HG02938 (cell line): ENCODE data around the gene EP400.
"Not testable (repeated sequence)": the region's sequence is repeated elsewhere in the genome, so short reads cannot be mapped to it uniquely, and the experiment has no call there.

Experiments
- ATAC-seq: cut with Tn5 transposase; IDR thresholded peaks from one replicate; pipeline ENCODE4 v1.9.1; 2021; ENCODE audit warnings: mild to moderate bottlenecking, moderate library complexity; ENCODE audit not compliant: unreplicated experiment

The EP400 gene

DNA sequence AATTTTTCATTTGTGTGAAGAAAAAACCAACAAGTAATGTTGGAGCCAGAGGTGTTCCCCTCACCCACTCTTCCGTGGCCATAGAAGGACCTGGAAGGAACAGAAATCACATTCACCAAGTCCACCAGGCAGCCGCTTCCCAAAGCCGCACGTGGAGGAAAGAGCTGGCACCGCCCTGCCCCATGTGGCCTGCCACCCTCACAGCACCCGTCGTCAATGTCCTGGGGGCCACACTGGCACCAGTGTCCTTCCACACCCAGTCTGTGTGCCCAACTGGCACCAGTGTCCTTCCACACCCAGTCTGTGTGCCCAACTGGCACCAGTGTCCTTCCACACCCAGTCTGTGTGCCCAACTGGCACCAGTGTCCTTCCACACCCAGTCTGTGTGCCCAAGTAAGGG lies 130.8 kb downstream of the EP400 start:
- ATAC-seq, result not testable (repeated sequence)

GRCh38 chr12:132081423-132081822 lies 131.7 kb downstream of the EP400 start:
- no peak for ATAC-seq

- ATAC-seq, result no peak
These were observed 133.8 kb downstream of the EP400 start for GRCh38 chr12:132083614-132083940.

DNA sequence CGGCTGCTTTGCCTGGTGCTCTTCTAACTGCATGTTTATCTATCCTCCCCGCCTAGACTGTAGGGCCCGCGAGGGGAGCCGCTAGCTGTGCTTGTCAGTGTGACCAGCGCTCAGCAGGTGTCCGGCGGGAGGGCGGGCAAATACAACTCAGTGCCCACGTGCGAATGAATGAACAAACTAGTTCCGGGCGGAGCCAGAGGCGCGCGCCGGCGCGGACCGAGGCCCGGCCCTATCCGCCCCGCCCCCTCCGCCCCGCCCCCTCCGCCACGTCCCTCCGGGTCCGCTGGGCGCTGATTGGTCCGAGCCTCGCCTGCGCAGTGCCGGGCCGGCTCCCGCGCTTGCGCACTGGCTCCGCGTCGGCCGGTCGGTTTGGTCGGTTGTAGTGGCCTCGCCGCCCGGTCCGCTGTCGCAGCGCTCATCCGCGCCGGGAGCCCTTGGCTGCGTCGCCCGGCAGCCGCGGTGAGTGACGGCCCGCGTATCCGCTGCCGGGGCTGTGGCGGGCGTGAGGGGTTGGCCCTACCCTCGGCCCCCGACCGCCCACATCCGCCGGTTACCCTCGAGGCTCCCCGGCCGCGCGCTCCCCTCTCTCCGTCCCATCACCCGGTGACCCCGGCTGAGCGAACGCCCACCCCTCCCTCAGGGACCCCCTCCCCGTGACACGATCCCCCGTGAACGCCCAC lies 134.3 kb downstream of the EP400 start:
- peak; percentile 85 for ATAC-seq

- ATAC-seq, result peak; percentile 31
These were observed 135.0 kb downstream of the EP400 start for GRCh38 chr12:132084621-132085290.

DNA sequence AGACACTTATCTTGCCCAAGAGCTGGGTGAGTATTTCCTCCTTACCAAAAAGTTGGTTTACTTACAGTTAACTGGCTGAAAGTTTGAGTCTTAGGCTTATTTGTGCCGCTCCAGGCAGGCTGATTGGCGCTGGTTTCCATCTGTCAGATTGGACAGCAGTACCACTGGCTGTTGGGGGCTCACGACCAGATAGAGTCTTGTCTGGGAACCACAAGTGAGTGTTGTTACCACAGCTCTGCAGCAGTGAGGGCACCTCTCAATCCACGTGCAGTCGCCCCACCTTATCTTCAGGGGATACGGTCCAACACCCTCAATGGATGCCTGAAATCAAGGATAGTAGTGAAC lies 135.5 kb downstream of the EP400 start:
- no peak for ATAC-seq

GRCh38 chr12:132089407-132089910 lies 139.7 kb downstream of the EP400 start:
- ATAC-seq, result no peak

DNA sequence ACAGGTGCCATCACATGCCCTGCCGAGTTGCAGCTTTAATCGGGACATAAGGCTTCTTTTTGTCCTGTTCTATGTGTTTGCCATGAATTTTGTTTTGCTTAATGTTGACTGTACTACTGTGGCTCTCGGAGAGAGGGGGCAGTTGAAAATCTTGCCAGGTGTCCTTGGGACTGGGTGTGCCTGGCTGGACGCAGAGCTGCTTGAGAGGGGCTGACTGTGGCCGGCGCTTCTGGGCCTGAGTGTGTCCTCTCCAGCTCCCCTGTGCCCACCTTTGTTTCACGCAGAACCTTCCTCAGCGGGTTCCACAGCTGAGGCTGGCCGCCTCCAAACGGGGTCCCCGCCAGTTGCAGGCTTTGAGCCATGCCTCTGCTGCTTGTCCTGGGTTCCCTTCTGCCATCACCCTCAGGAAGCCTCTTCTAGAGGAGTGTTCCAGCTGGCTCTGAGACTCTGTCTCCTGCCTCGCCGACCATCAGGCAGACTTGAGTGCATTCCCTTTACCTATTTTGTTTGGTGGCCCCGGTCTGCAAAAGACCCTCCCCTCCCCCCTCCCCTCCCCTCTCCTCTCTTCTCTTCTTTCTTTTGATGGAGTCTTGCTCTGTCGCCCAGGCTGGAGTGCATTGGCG lies 144.6 kb downstream of the EP400 start:
- no peak for ATAC-seq

DNA sequence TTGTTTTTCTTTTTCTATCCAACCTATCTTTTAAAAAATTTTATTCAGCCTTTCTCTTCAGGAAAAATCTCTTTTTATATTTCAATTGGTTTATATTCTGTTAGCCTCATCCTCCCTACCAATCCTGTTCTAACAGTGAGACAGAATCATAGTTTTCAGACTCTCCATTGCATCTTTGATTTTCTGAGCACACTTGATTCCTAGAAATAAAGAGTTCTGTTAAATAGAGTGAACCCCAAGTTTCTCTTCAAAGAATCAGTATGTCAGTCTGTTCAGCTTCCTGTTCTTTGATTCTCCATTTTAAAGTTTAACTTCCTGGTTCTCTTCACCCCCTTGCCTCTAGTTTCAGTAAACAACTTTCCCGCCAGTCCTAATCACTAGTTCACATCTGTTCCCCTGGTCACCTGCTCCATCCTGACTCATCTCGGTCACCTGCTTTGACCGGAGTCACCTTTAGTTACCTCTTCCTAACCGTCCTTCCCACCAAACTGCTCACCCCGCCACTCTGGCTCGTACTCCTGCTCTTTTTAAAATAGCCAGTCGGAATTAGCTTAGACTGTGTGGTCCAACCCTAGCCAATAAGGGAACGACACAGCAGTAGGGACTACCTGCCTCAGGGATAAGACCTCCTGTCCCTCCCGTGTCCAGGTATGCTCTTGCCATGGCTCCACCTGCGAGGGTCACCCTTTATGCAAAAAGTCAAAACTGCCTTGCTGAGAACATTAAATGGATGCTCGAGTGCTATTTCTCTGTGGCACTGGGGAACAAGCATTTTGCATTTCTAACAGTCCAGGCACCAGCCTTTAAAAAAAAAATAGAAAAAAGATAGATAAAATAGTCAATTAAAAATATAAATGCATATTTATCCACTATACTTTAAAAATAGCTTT lies 146.0 kb downstream of the EP400 start:
- no peak for ATAC-seq

GRCh38 chr12:132099739-132100138 lies 150.0 kb downstream of the EP400 start:
- ATAC-seq, result no peak

GRCh38 chr12:132100306-132101065 lies 150.7 kb downstream of the EP400 start:
- ATAC-seq, result no peak

- no peak for ATAC-seq
These were observed 152.6 kb downstream of the EP400 start for GRCh38 chr12:132102297-132102696.

DNA sequence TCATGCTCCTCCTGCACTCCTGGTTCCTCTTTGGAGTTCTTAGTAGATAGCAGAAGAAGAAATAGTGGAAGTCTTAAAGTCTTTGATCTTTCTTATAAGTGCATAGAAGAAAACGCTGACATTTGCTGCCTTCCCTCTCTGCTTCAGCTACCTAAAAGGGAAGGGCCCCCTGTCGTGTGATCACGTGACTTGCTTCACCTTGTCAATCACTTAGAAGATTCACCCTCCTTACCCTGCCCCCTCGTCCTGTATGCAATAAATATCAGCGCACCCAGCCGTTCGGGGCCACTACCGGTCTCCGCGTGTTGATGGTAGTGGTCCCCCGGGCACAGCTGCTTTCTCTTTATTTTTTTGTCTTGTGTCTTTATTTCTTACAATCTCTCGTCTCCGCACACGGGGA lies 153.3 kb downstream of the EP400 start:
- not testable (repeated sequence) for ATAC-seq

DNA sequence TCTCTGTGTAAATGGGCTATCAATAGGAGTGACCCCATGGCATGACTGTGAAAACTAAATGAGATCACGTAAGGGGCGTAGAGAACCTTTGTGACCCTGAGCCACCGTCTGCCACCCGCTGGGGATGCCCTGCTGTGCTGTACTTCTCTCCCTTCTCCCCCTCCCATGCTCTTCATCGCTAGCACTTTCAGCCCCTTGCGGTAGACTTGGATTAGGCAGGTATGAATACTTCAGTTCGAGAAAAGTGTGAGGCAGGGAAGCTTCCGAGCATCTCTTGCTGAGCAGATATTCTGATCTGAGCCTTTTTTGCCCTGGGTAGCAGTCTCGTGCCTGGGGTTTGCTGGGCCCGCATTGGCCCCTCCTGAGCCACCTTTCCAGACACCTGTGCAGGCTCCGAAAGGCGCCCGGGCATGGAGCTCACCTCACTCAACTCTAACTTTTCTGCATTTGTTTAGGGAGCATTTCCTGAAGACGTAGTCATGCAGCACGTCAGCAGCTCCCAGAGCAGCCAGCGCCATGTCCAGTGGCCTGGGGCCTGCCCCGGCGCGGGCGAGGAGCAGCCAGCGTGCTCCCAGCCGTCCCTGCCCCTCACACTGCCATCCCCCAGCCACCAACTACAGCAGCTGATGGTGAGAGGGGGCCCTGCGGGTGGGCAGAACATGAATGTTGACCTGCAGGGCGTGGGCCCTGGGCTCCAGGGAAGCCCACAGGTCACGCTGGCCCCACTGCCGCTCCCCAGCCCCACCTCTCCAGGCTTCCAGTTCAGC lies 154.0 kb downstream of the EP400 start:
- ATAC-seq, result no peak

DNA sequence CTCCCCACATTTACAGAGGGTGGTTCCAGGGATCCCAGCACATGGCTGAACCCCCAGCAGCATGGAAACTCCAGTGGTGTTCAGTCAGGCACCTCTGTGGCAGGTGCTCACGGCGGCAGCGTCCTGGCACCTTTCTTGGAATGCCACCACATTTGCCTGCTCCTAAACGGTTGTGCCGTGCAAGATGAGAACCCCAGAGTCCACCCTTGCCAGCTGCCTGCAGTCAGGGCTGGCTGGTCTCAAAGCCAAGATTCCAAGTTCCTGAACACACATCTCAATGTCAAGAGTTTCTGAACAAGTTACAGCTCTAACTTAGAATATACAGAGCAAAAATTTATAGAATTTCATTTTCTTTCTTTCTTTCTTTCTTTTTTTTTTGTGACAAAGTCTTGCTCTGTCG lies 155.7 kb downstream of the EP400 start:
- no peak for ATAC-seq

DNA sequence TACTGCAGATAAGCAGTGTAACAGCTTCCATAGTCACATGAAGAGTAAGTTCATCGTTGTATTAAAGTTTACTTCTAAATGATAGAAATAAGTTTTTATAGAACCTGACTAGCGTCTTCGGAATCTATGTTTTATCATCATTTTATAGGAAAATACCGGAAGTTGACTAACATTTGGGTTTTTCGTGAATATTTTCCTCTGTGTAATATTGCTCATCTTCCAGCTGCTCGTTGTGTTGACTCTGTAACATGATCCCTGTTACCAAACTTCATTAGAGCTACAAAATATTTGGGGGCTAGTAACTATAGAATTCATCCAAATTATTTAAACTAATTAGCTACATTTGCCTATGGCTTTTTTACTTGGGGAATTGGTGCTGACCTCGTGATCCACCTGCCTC lies 157.2 kb downstream of the EP400 start:
- ATAC-seq, result no peak

- ATAC-seq, result no peak
These were observed 158.6 kb downstream of the EP400 start for GRCh38 chr12:132108211-132108832.

- no peak for ATAC-seq
These were observed 160.0 kb downstream of the EP400 start for GRCh38 chr12:132109741-132110140.

- ATAC-seq, result no peak
These were observed 160.9 kb downstream of the EP400 start for GRCh38 chr12:132110677-132111076.
